ENCODE data around the gene IL27RA.
A peak's percentile ranks its signal among the peaks of the same experiment; 100 is the strongest.

DNA sequence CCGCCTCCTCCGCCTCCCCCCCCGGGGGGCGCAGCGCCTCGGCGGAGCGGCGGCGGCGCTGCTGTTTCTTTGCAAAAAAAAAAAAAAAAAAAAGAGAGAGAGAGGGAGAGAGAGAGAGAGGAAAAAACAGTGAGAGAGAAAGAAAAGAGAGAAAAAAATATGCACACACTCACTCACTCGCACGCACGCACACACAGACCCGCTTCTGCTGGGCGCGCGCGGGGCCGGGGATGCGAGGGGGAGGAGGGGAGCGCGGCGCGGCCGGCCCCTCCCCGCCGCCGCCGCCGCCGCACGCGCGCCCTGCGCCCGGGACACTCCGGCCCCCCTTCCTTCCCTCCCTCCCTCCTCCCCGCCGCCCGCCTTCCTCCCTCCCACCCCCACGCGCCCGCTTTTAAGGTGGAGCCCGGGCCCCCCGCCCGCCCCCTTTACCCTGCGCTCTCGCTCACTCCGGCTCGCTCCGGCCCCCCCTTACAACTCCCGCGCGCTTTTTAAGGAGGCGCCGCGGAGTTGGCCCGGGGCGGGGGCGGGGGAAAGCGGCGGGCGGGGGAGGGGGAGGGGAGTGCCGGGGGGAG, 59.0 kb downstream of the IL27RA start, which contains the start of gene SAMD1:
- TF ChIP-seq, protein P1, sequence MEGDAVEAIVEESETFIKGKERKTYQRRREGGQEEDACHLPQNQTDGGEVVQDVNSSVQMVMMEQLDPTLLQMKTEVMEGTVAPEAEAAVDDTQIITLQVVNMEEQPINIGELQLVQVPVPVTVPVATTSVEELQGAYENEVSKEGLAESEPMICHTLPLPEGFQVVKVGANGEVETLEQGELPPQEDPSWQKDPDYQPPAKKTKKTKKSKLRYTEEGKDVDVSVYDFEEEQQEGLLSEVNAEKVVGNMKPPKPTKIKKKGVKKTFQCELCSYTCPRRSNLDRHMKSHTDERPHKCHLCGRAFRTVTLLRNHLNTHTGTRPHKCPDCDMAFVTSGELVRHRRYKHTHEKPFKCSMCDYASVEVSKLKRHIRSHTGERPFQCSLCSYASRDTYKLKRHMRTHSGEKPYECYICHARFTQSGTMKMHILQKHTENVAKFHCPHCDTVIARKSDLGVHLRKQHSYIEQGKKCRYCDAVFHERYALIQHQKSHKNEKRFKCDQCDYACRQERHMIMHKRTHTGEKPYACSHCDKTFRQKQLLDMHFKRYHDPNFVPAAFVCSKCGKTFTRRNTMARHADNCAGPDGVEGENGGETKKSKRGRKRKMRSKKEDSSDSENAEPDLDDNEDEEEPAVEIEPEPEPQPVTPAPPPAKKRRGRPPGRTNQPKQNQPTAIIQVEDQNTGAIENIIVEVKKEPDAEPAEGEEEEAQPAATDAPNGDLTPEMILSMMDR (IDR thresholded peaks at IDR 0.05; ENCODE audit: extremely low read depth in 1 of 2, insufficient read depth in 1 of 2, low read depth in 1 of 2, low read length in 2 of 2), result no peak
- TF ChIP-seq FOS (IDR thresholded peaks at IDR 0.05; ENCODE audit: borderline replicate concordance, insufficient read depth, low read length) (no peak), POLR2A (IDR thresholded peaks at IDR 0.05; ENCODE audit: low read depth, low read length) (no peak), JUN (IDR thresholded peaks at IDR 0.05; ENCODE audit: borderline replicate concordance, insufficient read depth, insufficient read length, low read depth) (no peak), POLR2AphosphoS5 (IDR thresholded peaks at IDR 0.05; ENCODE audit: insufficient read depth, low read depth, low read length) (peak; percentile 6), GATA2 (IDR thresholded peaks at IDR 0.05; ENCODE audit: insufficient read depth, insufficient read length, low read depth, low read length) (no peak), EZH2 (IDR thresholded peaks at IDR 0.05; ENCODE audit: borderline replicate concordance, low read depth, low read length, severe bottlenecking) (no peak)
- TF ChIP-seq, protein P2, sequence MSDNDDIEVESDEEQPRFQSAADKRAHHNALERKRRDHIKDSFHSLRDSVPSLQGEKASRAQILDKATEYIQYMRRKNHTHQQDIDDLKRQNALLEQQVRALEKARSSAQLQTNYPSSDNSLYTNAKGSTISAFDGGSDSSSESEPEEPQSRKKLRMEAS (IDR thresholded peaks at IDR 0.05; ENCODE audit: insufficient read depth, insufficient read length), result no peak

Measured in endothelial cell of umbilical vein (primary cell).